ENCODE data around the gene C19orf81.

GRCh38 chr19:50667177-50667758 is 18.0 kb downstream of the C19orf81 start:
- TF ChIP-seq POLR2A (IDR thresholded peaks at IDR 0.05), result no peak
- TF ChIP-seq, protein P1, sequence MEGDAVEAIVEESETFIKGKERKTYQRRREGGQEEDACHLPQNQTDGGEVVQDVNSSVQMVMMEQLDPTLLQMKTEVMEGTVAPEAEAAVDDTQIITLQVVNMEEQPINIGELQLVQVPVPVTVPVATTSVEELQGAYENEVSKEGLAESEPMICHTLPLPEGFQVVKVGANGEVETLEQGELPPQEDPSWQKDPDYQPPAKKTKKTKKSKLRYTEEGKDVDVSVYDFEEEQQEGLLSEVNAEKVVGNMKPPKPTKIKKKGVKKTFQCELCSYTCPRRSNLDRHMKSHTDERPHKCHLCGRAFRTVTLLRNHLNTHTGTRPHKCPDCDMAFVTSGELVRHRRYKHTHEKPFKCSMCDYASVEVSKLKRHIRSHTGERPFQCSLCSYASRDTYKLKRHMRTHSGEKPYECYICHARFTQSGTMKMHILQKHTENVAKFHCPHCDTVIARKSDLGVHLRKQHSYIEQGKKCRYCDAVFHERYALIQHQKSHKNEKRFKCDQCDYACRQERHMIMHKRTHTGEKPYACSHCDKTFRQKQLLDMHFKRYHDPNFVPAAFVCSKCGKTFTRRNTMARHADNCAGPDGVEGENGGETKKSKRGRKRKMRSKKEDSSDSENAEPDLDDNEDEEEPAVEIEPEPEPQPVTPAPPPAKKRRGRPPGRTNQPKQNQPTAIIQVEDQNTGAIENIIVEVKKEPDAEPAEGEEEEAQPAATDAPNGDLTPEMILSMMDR (IDR thresholded peaks at IDR 0.05), result no peak

All from Peyer's patch (tissue), 4 donors.